ENCODE results near the gene TTYH3.
"Not testable (repeated sequence)": the region's sequence is repeated elsewhere in the genome, so short reads cannot be mapped to it uniquely, and the experiment has no call there.

Gene TTYH3

DNA sequence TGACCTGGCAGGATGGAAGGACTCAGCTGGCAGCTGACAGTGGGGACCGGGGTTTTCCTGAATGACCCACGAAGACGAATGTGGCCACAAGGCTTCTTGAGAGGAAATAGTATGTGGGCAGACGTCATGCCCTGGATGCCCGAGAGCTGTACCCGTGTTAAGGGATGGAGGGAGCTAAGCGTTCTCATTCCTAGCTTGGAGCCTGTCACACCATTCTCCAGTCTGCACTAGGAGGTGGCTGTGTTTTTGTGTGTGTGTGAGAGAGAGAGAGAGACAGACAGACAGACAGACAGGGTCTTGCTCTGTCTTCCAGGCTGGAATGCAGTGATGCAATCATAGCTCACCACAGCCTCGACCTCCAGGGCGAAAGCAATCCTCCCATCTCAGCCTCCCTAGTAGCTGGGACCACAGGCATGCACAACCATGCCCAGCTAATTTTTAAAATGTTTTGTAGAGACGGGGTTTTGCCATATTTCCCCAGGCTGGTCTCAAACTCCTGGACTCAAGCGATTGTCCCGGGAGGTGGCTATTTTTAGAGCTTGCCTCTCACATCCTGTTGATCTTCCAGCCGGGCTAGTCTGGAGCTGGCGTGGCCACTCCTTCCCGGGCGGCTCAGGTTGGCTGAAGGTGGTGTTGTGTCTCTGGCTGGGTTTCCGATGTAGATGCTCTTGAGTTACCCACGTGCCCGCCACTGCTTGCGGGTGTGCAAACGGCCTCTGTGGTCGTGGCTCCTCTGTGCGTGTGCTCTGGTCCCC lies 58.3 kb downstream of the TTYH3 start:
- no peak for DNase-seq

GRCh38 chr7:2691011-2691707 lies 59.4 kb downstream of the TTYH3 start:
- no peak for DNase-seq

- not testable (repeated sequence) for DNase-seq
These were observed 60.2 kb downstream of the TTYH3 start for GRCh38 chr7:2691932-2692439.

GRCh38 chr7:2692543-2692942 lies 60.8 kb downstream of the TTYH3 start:
- no peak for DNase-seq

- DNase-seq, result not testable (repeated sequence)
These were observed 61.8 kb downstream of the TTYH3 start for GRCh38 chr7:2693420-2694121.

DNA sequence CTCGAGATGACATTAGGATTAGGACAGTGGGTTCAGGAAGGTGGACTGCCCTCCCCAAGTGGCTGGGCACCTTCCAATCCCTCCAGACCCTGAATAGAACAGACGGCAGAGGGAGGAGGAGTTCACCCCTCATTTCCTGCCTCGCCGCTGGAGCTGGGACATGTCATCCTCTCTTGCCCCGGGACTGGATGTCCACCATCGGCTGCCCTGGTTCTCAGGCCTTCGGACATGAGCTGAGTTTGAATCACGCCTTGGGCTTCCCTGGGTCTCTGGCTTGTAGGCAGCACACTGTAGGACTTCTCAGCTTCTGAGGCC lies 62.3 kb downstream of the TTYH3 start:
- not testable (repeated sequence) for DNase-seq

- peak; percentile 15 to 23 for DNase-seq
These were observed 66.9 kb downstream of the TTYH3 start for GRCh38 chr7:2698581-2699288.

DNA sequence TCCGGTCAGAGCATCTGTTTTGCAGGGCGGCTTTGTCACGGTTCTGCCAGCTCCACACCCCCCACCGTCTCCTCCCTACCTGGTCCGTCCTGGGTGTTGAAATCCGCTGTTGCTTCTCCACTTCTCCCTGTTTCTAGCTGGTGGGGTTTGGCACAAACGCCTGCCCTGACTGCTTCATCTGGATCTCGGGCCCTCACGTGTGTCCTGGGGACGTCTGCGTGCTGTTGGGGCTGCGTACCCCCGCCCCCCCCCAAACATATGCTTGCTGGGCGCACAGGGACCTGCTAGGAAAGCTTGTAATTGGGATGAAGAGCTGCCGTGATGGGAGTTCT lies 67.5 kb downstream of the TTYH3 start:
- DNase-seq, result no peak

- no peak for DNase-seq
These were observed 68.5 kb downstream of the TTYH3 start for GRCh38 chr7:2700141-2700850.

GRCh38 chr7:2701424-2701823 lies 69.6 kb downstream of the TTYH3 start:
- no peak for DNase-seq

- no peak for DNase-seq
These were observed 70.2 kb downstream of the TTYH3 start for GRCh38 chr7:2701832-2702593.

DNA sequence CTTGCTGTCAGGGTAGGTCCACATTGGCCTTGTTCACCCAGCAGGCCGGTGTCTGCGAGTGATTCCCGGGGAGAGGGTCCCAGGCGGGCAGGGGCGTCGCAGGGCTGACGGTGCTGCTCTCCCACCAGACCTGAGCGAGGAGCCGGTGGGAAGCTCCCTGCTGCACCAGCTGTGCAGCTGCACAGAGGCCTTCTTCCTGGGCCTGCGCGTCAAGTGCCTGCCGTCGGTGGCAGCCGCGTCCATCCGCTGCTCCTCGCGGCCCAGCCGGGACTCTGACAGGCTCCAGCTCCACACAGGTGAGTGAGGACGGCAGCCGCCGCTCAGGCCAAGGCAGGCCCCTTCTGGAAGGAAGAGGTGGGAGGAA lies 70.8 kb downstream of the TTYH3 start:
- no peak for DNase-seq

DNA sequence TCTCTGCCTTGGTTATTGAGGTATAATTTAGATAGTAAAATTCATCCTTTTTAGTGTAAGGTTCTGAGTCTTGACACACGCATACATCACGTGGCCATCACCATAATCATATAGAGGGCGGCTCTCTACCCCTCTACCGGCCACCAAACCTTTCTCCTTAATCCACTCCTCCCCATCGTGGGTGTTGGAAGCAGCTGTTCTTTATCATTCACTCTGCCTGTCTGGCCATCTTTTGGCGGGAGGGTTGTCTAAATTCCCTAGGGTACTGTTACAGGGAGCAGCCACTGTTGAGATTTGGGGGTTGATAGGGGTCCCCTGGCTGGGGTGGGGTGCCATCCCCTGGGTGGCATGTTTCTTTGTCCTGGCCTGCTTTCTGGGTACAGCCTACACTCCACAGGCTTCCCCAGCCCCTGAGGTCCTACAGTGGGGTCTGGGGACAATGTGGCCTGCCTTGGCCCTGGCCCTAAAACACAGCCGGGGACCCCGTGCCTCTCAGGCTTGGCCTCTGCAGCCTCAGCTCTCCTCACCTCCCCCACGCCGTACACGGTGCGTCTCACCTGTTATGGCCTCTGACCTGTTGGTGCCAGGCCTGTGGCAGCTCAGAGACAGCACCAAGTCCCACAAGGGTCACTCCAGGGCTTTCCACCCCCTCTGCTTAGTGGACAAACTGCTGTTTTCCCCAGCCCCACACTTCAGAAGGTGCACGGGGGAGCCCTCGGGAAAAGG lies 73.7 kb downstream of the TTYH3 start:
- no peak for DNase-seq

GRCh38 chr7:2706685-2707126 lies 74.9 kb downstream of the TTYH3 start:
- DNase-seq, result no peak

- DNase-seq, result no peak
These were observed 75.7 kb downstream of the TTYH3 start for GRCh38 chr7:2707481-2707880.

GRCh38 chr7:2708041-2708440 lies 76.3 kb downstream of the TTYH3 start:
- DNase-seq, result no peak

GRCh38 chr7:2708547-2709310 lies 76.9 kb downstream of the TTYH3 start:
- DNase-seq, result no peak

DNA sequence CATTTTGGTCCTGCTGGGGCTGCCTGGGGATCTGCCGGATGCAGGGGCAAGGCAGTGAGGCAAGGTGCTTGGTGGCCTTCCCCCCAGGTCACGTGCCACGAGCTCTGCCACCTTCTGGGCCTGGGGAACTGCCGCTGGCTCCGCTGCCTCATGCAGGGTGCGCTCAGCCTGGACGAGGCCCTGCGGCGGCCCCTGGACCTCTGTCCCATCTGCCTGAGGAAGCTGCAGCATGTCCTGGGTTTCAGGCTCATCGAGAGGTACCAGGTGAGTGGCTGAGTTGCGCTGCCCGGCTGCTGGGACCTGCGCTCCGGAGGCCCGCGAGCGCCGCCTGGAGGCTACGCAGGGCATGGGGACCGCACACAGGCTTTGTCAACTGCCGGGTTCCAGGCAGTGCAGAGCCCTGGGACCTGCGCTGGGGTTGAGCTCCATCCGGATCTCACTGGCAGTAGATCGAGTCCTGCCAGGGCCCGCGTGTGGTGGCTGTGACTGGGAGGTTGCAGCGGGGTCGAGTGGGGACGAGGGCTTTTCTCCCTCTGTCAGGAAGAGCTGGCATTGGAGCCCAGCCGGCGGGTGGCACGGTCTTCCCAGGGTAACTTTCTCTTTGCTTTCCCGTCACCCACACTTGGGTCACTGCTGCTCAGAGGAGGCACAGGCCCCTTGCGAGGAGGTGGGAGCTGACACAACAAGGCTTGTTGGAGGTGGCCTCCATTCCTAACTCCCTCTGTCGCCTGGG lies 77.9 kb downstream of the TTYH3 start:
- peak; percentile 12 to 28 for DNase-seq

- DNase-seq, result no peak
These were observed 78.5 kb downstream of the TTYH3 start for GRCh38 chr7:2710286-2710655.

Measured in Kasumi-1 (cell line).